Mesenchymal stem cell (in vitro differentiated cells and primary cell): ENCODE measurements around the gene RABGAP1L.

Source experiments
- DNase-seq: peaks from one replicate; pipeline ENCODE4 v3.0.0-alpha.2; 2013
- H2AFZ ChIP-seq: one replicate; pipeline ENCODE4 v1.6.1; 2013; ENCODE audit warnings: low read depth, mild to moderate bottlenecking, control low read depth, inconsistent platforms, low read length, moderate library complexity
- H2AK5ac ChIP-seq: 2 replicates; pipeline ENCODE4 v1.6.1; 2013; ENCODE audit warnings: low read length, moderate library complexity, mild to moderate bottlenecking, inconsistent platforms; ENCODE audit not compliant: severe bottlenecking
- H2BK120ac ChIP-seq: one replicate; pipeline ENCODE4 v1.6.1; 2013; ENCODE audit warnings: low read depth, mild to moderate bottlenecking, inconsistent platforms, low read length, moderate library complexity
- H2BK12ac ChIP-seq, 2 experiments: one replicate each; pipeline ENCODE4 v1.6.1; 2013; ENCODE audit warnings: inconsistent platforms in 2 of 2, low read length in 2 of 2, mild to moderate bottlenecking in 2 of 2, moderate library complexity in 2 of 2, control low read depth in 1 of 2
- H2BK15ac ChIP-seq: one replicate; pipeline ENCODE4 v1.6.1; 2013; ENCODE audit warnings: mild to moderate bottlenecking, low read depth, inconsistent platforms; ENCODE audit not compliant: poor library complexity, severe bottlenecking
- H2BK5ac ChIP-seq: 2 replicates; pipeline ENCODE4 v1.6.1; 2013; ENCODE audit warnings: low read depth, mild to moderate bottlenecking, low read length, control low read depth, inconsistent platforms; ENCODE audit not compliant: poor library complexity, severe bottlenecking
- H3K14ac ChIP-seq, 2 experiments: one replicate each; pipeline ENCODE4 v1.6.1; 2013; ENCODE audit warnings: inconsistent platforms in 2 of 2, low read length in 2 of 2, control low read depth in 1 of 2, mild to moderate bottlenecking in 1 of 2, moderate library complexity in 1 of 2
- H3K18ac ChIP-seq, 2 experiments: one replicate each; pipeline ENCODE4 v1.6.1; 2013; ENCODE audit warnings: inconsistent platforms in 2 of 2, low read length in 2 of 2, control low read depth in 1 of 2, low read depth in 1 of 2, mild to moderate bottlenecking in 1 of 2
- H3K23ac ChIP-seq, 2 experiments: one replicate each; pipeline ENCODE4 v1.6.1; 2013; ENCODE audit warnings: inconsistent platforms in 2 of 2, low read length in 2 of 2, mild to moderate bottlenecking in 2 of 2, moderate library complexity in 2 of 2, control low read depth in 1 of 2
- H3K27ac ChIP-seq: 2 replicates; pipeline ENCODE4 v1.5.1; 2013; ENCODE audit warnings: mild to moderate bottlenecking, moderate library complexity, low read length, control low read depth, inconsistent platforms; ENCODE audit not compliant: poor library complexity, severe bottlenecking
- H3K27me3 ChIP-seq, 2 experiments: 2 replicates each; pipeline versions ENCODE4 v1.6.1 to v1.7.0; 2013; ENCODE audit warnings: low read length in 2 of 2, mild to moderate bottlenecking in 2 of 2, moderate library complexity in 2 of 2, control low read depth in 1 of 2, inconsistent platforms in 1 of 2; ENCODE audit not compliant: control insufficient read depth in 1 of 2, insufficient read depth in 1 of 2
- H3K36me3 ChIP-seq, 2 experiments: 2 replicates each; pipeline versions ENCODE4 v1.6.1 to v1.7.0; 2013; ENCODE audit warnings: low read length in 2 of 2, control low read depth in 1 of 2, inconsistent platforms in 1 of 2, low read depth in 1 of 2, mild to moderate bottlenecking in 1 of 2; ENCODE audit not compliant: insufficient read depth in 2 of 2, control insufficient read depth in 1 of 2
- H3K4ac ChIP-seq, 2 experiments: one replicate each; pipeline ENCODE4 v1.6.1; 2013; ENCODE audit warnings: inconsistent platforms in 2 of 2, low read length in 2 of 2, mild to moderate bottlenecking in 2 of 2, moderate library complexity in 2 of 2, control low read depth in 1 of 2, low read depth in 1 of 2
- H3K4me1 ChIP-seq: 2 replicates; pipeline ENCODE4 v1.6.1; 2013; ENCODE audit warnings: low read depth, low read length, control low read depth; ENCODE audit not compliant: control insufficient read depth, insufficient read depth
- H3K4me2 ChIP-seq: 2 replicates; pipeline ENCODE4 v1.6.1; 2013; ENCODE audit warnings: low read length, mild to moderate bottlenecking, inconsistent platforms; ENCODE audit not compliant: poor library complexity, severe bottlenecking
- H3K4me3 ChIP-seq, 2 experiments: 2 replicates each; pipeline versions ENCODE4 v1.5.1 to v1.7.0; 2013; ENCODE audit warnings: low read length in 2 of 2, mild to moderate bottlenecking in 2 of 2, control low read depth in 1 of 2, low read depth in 1 of 2; ENCODE audit not compliant: insufficient read depth in 1 of 2
- H3K79me1 ChIP-seq: replicated peaks from 2 replicates; pipeline ENCODE4 v1.6.1; 2013; ENCODE audit warnings: mild to moderate bottlenecking, control low read depth, low read length, inconsistent platforms; ENCODE audit not compliant: poor library complexity, severe bottlenecking
- H3K9ac ChIP-seq: 2 replicates; pipeline ENCODE4 v1.7.0; 2013; ENCODE audit warnings: mild to moderate bottlenecking, low read length, moderate library complexity
- H3K9me3 ChIP-seq: 2 replicates; pipeline ENCODE4 v1.7.0; 2013; ENCODE audit warnings: mild to moderate bottlenecking, low read length; ENCODE audit not compliant: control insufficient read depth
- H4K8ac ChIP-seq: one replicate; pipeline ENCODE4 v1.6.1; 2013; ENCODE audit warnings: inconsistent platforms, mild to moderate bottlenecking, low read length, moderate library complexity
- H4K91ac ChIP-seq: one replicate; pipeline ENCODE4 v1.6.1; 2013; ENCODE audit warnings: mild to moderate bottlenecking, low read length, inconsistent platforms
- WGBS: methylation state at CpG from one replicate; pipeline ENCODE4 v1.1.7; 2013; ENCODE audit warnings: mixed read lengths; 5-methylcytosine and 5-hydroxymethylcytosine counted together

Gene RABGAP1L

GRCh38 chr1:174269989-174270651, 110.8 kb downstream of the RABGAP1L start:
- no peak overlapping the region for H2AK5ac ChIP-seq
- H3K23ac ChIP-seq, result no peak overlapping the region
- WGBS, result no CpG with 5 or more reads among the region's 1 CpG

GRCh38 chr1:174273190-174273589, 113.9 kb downstream of the RABGAP1L start:
- Histone ChIP-seq H2AK5ac (no peak overlapping the region), H2BK12ac (no peak overlapping the region), H2BK15ac (no peak overlapping the region), H3K27ac (no peak overlapping the region), H2BK120ac (no peak overlapping the region), H2BK5ac (no peak overlapping the region), H4K8ac (no peak overlapping the region), H3K9ac (no peak overlapping the region), H3K9me3 (no peaks in the 10 kb centered on the region), H3K4ac (no peak overlapping the region), H3K36me3 (peaks cover 0 to 2% of the 10 kb centered on the region in 2 experiments), H4K91ac (no peak overlapping the region), H3K23ac (no peak overlapping the region), H3K4me1 (no peaks in the 10 kb centered on the region), H3K4me2 (no peak overlapping the region), H3K4me3 (no peak overlapping the region), H3K14ac (no peak overlapping the region), H3K18ac (no peak overlapping the region), H3K27me3 (no peaks in the 10 kb centered on the region), H3K79me1 (no peaks in the 10 kb centered on the region), H2AFZ (no peak overlapping the region)
- no peak for DNase-seq

More at GRCh38 chr1:174269989-174270651, 110.8 kb downstream of the RABGAP1L start:
- Histone ChIP-seq H2BK120ac (no peak overlapping the region), H3K27ac (no peak overlapping the region), H3K4me2 (no peak overlapping the region), H3K14ac (no peak overlapping the region), H3K9ac (no peak overlapping the region), H3K4me3 (no peak overlapping the region), H3K4me1 (no peaks in the 10 kb centered on the region), H4K8ac (no peak overlapping the region), H3K4ac (no peak overlapping the region), H2AFZ (no peak overlapping the region), H2BK15ac (no peak overlapping the region), H3K9me3 (no peaks in the 10 kb centered on the region), H3K18ac (no peak overlapping the region), H3K36me3 (peaks cover 0 to 2% of the 10 kb centered on the region in 2 experiments), H3K27me3 (no peaks in the 10 kb centered on the region), H2BK12ac (no peak overlapping the region), H3K79me1 (no peaks in the 10 kb centered on the region), H4K91ac (no peak overlapping the region), H2BK5ac (no peak overlapping the region)
- DNase-seq, result no peak

DNA sequence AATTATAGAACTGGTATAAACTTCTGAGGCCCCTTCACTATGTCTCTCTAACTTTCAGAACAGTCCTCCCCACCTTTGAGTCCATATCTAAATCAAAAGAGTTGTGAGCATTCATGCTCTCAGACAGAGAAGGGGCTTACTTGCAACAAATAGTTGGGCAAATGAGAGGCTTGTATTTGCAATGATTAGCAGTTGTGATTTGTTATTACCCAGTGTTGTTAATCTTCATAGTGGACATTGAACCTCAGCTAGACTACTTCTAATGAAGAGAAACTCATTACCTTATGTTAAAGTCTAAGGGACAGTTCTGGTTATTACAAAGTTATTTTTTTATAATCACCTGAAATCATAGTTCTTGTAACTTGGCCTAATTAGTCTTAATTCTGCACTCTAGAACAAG, 114.5 kb downstream of the RABGAP1L start:
- no peak overlapping the region for H2BK12ac ChIP-seq
- H3K14ac ChIP-seq, result no peak overlapping the region
- no peak overlapping the region for H2AK5ac ChIP-seq
- no peak overlapping the region for H2AFZ ChIP-seq
- no peak overlapping the region for H3K18ac ChIP-seq
- H2BK120ac ChIP-seq, result no peak overlapping the region
- H2BK15ac ChIP-seq, result no peak overlapping the region
- no peak for DNase-seq
- no peak overlapping the region for H3K4me2 ChIP-seq
- H2BK5ac ChIP-seq, result no peak overlapping the region
- no peak overlapping the region for H3K9ac ChIP-seq
- H3K4me1 ChIP-seq, result no peaks in the 10 kb centered on the region
- H3K4me3 ChIP-seq, result no peak overlapping the region
- H4K8ac ChIP-seq, result no peak overlapping the region
- H3K79me1 ChIP-seq, result no peaks in the 10 kb centered on the region
- H3K23ac ChIP-seq, result no peak overlapping the region
- no peak overlapping the region for H4K91ac ChIP-seq
- H3K27ac ChIP-seq, result no peak overlapping the region
- no peaks in the 10 kb centered on the region for H3K9me3 ChIP-seq
- peaks cover 0 to 2% of the 10 kb centered on the region in 2 experiments for H3K36me3 ChIP-seq
- H3K27me3 ChIP-seq, result no peaks in the 10 kb centered on the region
- H3K4ac ChIP-seq, result no peak overlapping the region

- Histone ChIP-seq H3K9me3 (no peaks in the 10 kb centered on the region), H3K4ac (no peak overlapping the region), H3K4me3 (no peak overlapping the region), H3K4me2 (no peak overlapping the region), H3K23ac (no peak overlapping the region), H2AK5ac (no peak overlapping the region), H4K91ac (no peak overlapping the region), H3K9ac (no peak overlapping the region), H3K36me3 (no peaks in the 10 kb centered on the region), H2BK120ac (no peak overlapping the region), H2BK5ac (no peak overlapping the region), H3K14ac (no peak overlapping the region), H3K79me1 (no peaks in the 10 kb centered on the region), H2BK15ac (no peak overlapping the region), H2BK12ac (no peak overlapping the region), H3K27me3 (no peaks in the 10 kb centered on the region), H3K18ac (no peak overlapping the region), H3K27ac (no peak overlapping the region), H3K4me1 (no peaks in the 10 kb centered on the region), H4K8ac (no peak overlapping the region), H2AFZ (no peak overlapping the region)
- DNase-seq, result peak; percentile 9
- 80% methylated on average over 1 of the region's 3 CpGs for WGBS
Measured at GRCh38 chr1:174274452-174274851, 115.1 kb downstream of the RABGAP1L start.
